Right lobe of liver (tissue), 6 donors: ENCODE data around the gene PBX2. TPM values are rescaled to one million over a fixed set of nuclear protein-coding genes. Genes with fewer than 3 reads are reported as not detected.

Source experiments
- ATAC-seq, 4 donors: fragments of 200-7000 bp; cut with Tn5 transposase; one replicate each; pipeline ENCODE4 v1.9.1; 2020; ENCODE audit warnings: mild to moderate bottlenecking in 4 of 4, moderate library complexity in 4 of 4
- DNase-seq, 3 donors: peaks; one replicate each; pipeline ENCODE4 v3.0.0-alpha.2; 2020
- H3K27ac ChIP-seq, 3 donors: fragments of 200-600 bp; one replicate each; pipeline ENCODE4 v1.8.0; 2022
- H3K27me3 ChIP-seq, 2 donors: fragments of 200-600 bp; one replicate each; pipeline ENCODE4 v1.8.0; 2022
- H3K36me3 ChIP-seq, 4 donors: fragments of 200-600 bp; sonication (generic) in 1 of 4; one replicate each; pipeline versions ENCODE4 v1.5.1 to v1.8.0; 2017 to 2022; ENCODE audit warnings: control low read depth in 1 of 4
- H3K4me1 ChIP-seq, 4 donors: fragments of 200-600 bp; sonication (generic) in 1 of 4; one replicate each; pipeline versions ENCODE4 v1.5.1 to v1.8.0; 2017 to 2022; ENCODE audit warnings: control low read depth in 1 of 4
- H3K4me3 ChIP-seq, 3 donors: fragments of 200-600 bp; one replicate each; pipeline ENCODE4 v1.8.0; 2022
- H3K9me3 ChIP-seq, 4 donors: fragments of 200-600 bp; sonication (generic) in 1 of 4; one replicate each; pipeline versions ENCODE4 v1.5.1 to v1.8.0; 2017 to 2022; ENCODE audit warnings: control low read depth in 1 of 4
- CTCF ChIP-seq, 4 donors: fragments of 200-600 bp in 3 of 4; fragments of 450-650 bp in 1 of 4; IDR thresholded peaks; one replicate each; pipeline versions ENCODE4 v1.5.1 to v1.8.0; 2016 to 2022; ENCODE audit warnings: antibody characterized with exemption in 4 of 4, mild to moderate bottlenecking in 2 of 4
- POLR2A ChIP-seq: fragments of 450-650 bp; IDR thresholded peaks from one replicate; pipeline ENCODE4 v1.6.1; 2017; ENCODE audit warnings: antibody characterized with exemption, mild to moderate bottlenecking
- WGBS: methylation state at CpG from one replicate; pipeline ENCODE4 v1.1.6; 2018; ENCODE audit warnings: low coverage, low lambda C conversion rate; ENCODE audit not compliant: insufficient coverage; ENCODE audit errors: missing lambda C conversion rate; 5-methylcytosine and 5-hydroxymethylcytosine counted together
- intact Hi-C, 2 donors: fragments of 100-400 bp; cut with DNase I; formaldehyde crosslinking; loops; one replicate each; pipeline versions ENCODE4 v1.11.2 to v1.14.1; 2022
- total RNA-seq, 6 experiments: library from RNA; depleted of rRNA in 2 of 6; stranded (reverse); fragments of >200 nt in 2 of 6; fragmentation: NEBNext Ultra II Directional in 3 of 6; extraction: Animal tissue kit (Norgen Biotek cat#: 25700) in 3 of 6; gene quantifications; one replicate each; pipeline versions ENCODE4 v1.1.0 to v1.2.4, GENCODE V29; 2016 to 2023
- donor health status: DM: no; HTN: yes; CAD: no.
- donor health status: DM: no; HTN: no; CAD: no.
- donor health status: DM: no; HTN: no; CAD: no.
- donor health status: DM: no; HTN: yes; CAD: no.
- donor health status: DM: no; HTN: yes; CAD: no.

PBX2 gene
- total RNA-seq, 6 experiments from 2014 or later = 15.5 to 29.5 (median 24.3) TPM

DNA sequence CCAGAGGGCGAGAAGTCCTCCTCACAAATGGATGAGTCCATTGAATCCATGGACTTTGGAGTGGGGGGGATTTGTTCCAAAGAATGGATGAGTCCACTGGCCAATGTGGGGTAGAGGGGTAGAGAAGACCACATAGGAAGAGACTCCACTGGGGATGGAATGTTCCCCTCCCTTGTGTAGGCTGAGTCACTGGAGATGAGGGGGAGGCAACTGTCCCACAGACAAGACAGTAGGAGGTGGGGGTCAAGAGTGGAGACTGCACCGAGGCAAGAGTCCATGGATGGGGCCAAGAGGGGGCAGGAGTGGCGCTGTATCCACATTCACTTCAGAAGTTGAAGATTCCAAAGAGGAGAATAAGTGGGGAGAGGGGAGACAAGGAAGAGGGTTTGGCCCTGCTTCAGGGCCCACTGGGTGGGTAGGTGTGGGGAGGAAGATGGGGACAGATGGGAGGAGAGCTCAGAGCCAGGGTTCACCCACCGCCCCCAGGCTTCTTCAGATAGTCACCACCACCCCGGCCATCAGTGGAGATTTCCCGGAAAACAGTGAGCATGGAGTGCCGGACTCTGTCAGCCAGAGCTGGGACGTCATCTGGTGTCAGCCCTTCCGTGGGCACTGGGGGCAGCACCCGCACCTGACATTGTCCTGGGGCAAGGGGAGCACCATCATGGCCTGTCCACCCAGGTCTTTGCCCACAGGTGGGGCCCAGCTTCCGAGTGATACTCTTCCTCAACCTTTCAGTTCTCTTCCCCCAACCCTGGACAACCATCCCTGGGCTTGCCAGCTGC is 21.0 kb downstream of the PBX2 start:
- ATAC-seq (peak in 1 of 4 donors; percentile 19), DNase-seq (no peak)
- H3K36me3 ChIP-seq = peaks cover 0 to 25% (median 10%) of the 10 kb centered on the region in 4 donors
- no peaks in the 10 kb centered on the region for H3K27me3 ChIP-seq
- no peak overlapping the region for H3K4me3 ChIP-seq
- no peaks in the 10 kb centered on the region for H3K9me3 ChIP-seq
- no peak for TF ChIP-seq POLR2A
- TF ChIP-seq CTCF (IDR thresholded peaks at IDR 0.05) = no peak
- 90% methylated on average over 3 of the region's 11 CpGs for WGBS
- intact Hi-C loops = no loop called here
- no peaks in the 10 kb centered on the region for H3K4me1 ChIP-seq
- no peak overlapping the region for H3K27ac ChIP-seq

GRCh38 chr6:32168350-32168749 is 21.7 kb downstream of the PBX2 start:
- ATAC-seq (no peak), DNase-seq (no peak)
- intact Hi-C loops = no loop called here
- Histone ChIP-seq H3K4me1 (no peaks in the 10 kb centered on the region), H3K4me3 (no peak overlapping the region), H3K27me3 (no peaks in the 10 kb centered on the region), H3K36me3 (peaks cover 0 to 25% (median 10%) of the 10 kb centered on the region in 4 donors), H3K27ac (no peak overlapping the region), H3K9me3 (no peaks in the 10 kb centered on the region)
- 40% methylated on average over 1 of the region's 2 CpGs for WGBS
- TF ChIP-seq POLR2A = no peak
- no peak for TF ChIP-seq CTCF (IDR thresholded peaks at IDR 0.05)

- intact Hi-C loops = no loop called here
- no peaks in the 10 kb centered on the region for H3K27me3 ChIP-seq
- TF ChIP-seq CTCF (IDR thresholded peaks at IDR 0.05) (no peak), POLR2A (no peak)
- no peak overlapping the region for H3K27ac ChIP-seq
- no peaks in the 10 kb centered on the region for H3K9me3 ChIP-seq
- no peak for DNase-seq
- no peaks in the 10 kb centered on the region for H3K4me1 ChIP-seq
- 86% methylated on average over 4 of the region's 6 CpGs for WGBS
- H3K4me3 ChIP-seq = no peak overlapping the region
- peaks cover 0 to 25% (median 10%) of the 10 kb centered on the region in 4 donors for H3K36me3 ChIP-seq
- ATAC-seq = no peak
These were observed 22.2 kb downstream of the PBX2 start for GRCh38 chr6:32167761-32168262.

GRCh38 chr6:32167154-32167760 is 22.7 kb downstream of the PBX2 start:
- intact Hi-C loops = no loop called here

More at GRCh38 chr6:32167154-32167760, 22.7 kb downstream of the PBX2 start:
- Histone ChIP-seq H3K9me3 (no peaks in the 10 kb centered on the region), H3K27me3 (no peaks in the 10 kb centered on the region), H3K4me3 (no peak overlapping the region), H3K27ac (no peak overlapping the region), H3K4me1 (no peaks in the 10 kb centered on the region), H3K36me3 (peaks cover 0 to 25% (median 10%) of the 10 kb centered on the region in 4 donors)
- TF ChIP-seq POLR2A = no peak
- no peak for TF ChIP-seq CTCF (IDR thresholded peaks at IDR 0.05)
- WGBS = 96% methylated on average over 9 of the region's 32 CpGs
- peak in 1 of 4 donors; percentile 6 for ATAC-seq
- DNase-seq = no peak
